HG03565 (cell line): ENCODE data around the gene CLEC3A.
"Not testable (repeated sequence)": the region's sequence is repeated elsewhere in the genome, so short reads cannot be mapped to it uniquely, and the experiment has no call there.

Experiments
- ATAC-seq: cut with Tn5 transposase; IDR thresholded peaks from one replicate; pipeline ENCODE4 v1.9.1; 2021; ENCODE audit warnings: mild to moderate bottlenecking, moderate library complexity; ENCODE audit not compliant: unreplicated experiment

Gene CLEC3A

DNA sequence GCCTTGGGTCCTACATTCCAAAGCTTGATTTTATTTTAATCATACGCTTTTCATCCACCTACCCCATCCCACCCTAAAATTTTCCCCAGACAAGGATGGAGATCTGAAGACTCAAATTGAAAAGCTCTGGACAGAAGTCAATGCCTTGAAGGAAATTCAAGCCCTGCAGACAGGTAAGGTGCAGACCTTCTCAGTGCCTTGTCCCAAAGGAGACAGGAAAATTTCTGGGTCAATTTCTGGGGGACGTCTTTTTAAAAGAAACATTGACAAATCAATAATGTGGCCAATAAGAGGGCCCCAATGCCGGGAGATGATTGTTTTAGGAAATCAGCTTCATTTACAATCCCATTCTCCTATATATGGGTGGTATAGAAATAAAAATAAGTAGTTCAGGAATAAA lies 5.7 kb downstream of the CLEC3A start:
- ATAC-seq, result no peak

DNA sequence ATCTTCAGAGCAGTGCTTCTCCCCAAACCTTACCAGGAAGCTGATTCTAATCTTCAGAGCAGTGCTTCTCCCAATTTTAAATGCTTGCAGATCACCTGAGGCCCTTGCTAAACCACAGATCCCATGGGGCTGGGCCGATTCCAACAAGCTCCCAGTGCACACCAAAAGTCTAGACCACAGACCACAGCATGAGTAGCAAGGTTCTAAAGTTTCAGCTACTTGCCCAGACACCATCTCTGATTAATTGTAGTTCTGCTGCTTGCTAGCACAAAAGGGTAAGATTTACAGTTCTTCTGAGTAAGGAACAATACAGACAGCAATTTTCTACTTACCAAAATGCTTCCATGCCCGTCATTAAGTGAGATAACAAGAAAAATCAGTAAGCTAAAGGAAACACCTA lies 12.2 kb downstream of the CLEC3A start:
- no peak for ATAC-seq

DNA sequence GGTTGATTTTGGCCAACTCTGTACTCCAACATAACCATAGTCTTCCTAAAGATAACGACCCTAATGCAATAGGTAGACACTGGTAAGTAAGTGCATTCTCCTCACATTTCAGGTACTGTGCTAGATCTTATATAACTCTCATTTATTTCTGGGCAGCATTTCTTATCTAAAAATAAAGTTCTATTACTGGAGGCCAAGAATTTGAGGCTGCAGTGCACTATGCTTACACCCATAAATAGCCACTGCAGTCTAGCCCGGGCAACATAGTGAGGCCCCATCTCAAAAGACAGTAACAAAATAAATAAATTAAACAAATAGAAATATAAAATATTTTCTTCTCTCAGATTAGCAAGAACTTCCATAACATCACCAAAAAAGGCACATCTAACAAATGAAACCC lies 12.7 kb downstream of the CLEC3A start:
- no peak for ATAC-seq

DNA sequence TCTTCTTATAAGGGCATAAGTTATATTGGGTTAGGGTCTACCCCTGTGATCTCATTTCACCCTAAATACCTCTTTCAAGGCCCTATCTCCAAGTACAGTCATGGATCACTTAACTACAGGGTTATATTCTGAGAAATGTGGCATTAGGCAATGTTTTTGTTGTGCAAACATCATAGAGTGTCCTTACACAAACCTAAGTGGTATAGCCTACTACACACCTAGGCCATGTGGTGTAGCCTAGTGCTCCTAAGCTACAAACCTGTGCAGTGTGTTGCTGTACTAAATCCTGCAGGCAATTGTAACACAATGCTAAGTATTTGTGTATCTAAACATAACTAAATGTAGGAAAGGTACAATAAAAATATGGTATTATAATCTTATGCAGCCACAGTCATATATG lies 18.0 kb downstream of the CLEC3A start:
- ATAC-seq, result no peak

DNA sequence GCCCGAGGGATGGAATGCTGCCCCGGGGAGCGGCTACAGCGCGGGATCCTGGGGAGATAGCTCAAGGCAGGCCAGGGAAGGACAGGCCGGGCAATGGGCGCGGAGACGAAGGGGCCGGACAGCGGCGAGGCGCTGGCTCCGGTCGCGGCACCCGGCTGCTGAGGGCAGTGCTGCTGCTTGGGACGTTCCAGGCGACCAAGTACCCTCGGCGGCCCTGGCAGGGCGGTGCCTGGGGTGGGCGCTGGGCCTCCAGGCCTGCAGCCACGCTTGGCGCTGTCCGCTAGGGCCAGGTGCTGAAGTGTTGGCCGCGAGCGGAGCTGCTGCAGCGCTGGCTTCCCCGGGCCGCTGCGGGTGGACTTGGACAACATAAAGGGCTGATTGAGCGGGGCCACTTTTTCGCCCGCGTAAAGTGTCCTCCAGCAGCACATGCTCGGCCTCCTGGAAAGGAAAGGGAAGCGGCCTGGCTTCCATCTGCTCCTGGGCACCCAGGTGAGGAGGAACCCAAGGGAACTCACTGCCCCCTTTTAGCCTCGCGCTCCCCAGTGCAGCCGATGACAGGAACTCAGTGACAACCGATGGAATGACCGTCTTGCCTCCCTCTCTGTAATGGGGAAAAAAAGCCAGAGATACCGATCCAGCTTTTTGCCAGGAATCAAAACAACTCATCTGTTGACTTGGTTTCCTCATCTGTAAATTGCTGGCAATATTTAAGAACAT lies 23.7 kb downstream of the CLEC3A start:
- no peak for ATAC-seq

DNA sequence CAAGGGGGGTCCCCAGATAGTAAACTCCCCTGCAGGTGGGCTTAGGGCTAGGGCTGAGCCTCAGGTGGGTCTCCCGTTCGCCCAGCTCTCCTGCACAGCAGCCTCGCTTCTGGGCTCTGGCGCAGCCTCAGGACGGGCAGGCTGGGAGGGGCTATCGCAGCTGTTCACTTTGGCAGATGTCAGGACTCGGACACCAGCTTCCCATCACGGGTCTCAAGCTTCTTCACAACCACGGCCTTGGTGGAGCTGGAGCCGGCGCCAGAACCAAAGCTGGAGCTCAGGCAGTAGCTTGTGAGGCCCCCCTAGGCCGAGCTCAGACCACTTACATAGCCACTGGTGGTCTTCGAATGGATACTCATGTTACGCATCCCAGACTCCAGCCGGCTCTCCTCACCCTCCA lies 26.0 kb downstream of the CLEC3A start:
- no peak for ATAC-seq

DNA sequence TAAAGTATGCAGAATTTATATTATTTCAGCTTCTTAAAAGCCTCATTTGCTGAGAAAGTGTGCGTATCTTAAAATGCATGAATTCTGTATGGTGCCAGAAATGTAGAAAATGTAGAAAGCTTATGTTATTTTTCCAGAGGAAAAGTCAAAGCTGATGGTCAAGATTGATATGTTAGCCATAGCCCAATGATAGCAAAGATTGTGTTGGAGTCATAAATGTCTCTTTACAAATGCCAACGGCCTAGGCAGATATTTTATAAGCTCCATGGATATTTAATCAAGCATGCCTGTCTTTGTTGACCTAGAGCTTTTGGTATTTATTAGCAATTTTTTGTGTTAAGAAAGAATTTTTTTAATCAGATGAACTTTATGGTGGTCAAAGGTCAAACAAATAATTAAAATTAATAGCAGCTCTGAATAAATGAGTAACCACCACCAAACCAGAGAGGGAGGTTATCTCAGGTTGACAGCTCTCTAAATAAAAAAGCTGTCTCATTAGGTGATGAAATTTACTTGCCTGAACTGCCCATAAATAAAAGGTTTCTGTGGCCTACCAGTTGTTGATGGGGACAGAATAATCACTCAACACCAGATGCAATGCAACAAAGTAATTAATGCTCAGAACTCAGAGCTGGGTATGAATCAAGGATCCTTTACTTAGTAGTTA lies 28.5 kb downstream of the CLEC3A start:
- no peak for ATAC-seq

DNA sequence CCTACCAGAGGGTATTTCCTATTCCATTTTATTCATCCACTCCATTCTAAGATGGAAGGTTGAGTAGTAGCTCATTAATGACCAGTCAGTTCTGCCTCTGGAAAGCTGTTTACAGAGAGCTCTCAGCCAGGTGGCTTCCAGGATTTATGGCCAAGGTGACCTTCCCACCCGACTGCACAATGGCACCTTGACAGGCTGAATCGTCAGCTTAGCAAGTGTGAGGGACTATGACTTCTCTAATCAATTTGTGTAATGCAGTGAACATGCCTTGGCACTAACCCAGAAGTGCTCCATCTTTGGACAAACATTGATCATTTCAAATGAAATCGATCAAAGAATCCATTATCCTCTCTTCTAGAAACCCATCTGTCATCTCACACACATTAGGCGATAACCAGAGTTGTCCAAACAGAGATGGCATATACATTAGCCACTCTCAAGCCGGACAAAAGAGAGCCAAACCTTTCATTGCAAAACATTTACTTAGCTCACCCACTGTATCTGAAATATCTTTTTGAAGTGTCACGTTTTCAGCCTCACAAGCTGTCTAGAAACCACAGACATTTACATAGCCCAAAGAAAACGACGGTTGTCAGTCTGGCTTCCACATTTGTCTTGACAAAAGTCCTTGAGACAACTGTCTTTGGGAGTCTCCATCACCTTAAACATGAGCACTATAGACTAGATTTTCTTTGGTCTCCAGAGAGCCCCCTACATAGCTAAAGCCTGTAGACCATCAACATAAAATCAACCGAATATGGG lies 35.6 kb downstream of the CLEC3A start:
- no peak for ATAC-seq

DNA sequence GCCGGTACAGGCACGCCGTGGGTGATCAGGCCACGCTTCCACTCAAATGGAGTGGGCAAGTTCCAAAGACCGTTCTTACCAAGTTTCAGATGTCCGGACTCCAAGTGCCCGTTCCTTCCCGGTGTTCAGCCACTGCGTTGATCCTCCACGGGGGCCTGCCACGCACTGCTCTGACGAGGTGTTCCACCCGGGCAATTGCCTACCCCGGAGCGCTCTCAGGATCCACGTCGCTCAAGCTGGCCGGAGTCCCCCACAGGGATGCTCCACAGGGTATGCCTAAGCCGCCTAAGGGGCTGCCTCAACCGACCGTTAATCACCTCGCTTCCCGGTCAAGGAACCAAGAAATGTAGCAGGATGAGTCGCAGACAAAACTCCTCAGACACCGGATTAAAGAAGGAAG lies 37.5 kb downstream of the CLEC3A start:
- not testable (repeated sequence) for ATAC-seq

DNA sequence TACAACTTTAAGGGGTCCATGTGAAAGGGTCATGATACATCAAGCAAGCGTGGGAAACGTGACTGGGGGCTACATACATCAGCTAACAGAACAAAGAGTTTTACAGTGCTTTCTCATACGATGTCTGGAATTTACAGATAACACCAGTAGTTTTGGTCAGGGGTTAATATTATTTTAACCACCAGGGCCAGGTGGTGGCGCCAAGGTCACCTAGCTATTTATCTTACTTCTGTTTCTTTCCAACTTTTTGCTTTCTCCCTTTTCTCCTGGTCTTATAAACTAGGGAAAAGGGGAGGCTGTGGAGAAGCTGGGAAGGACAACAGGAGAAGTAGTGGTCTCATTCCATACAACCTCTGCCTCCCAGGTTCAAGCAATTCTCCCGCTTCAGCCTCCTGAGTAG lies 37.9 kb downstream of the CLEC3A start:
- no peak for ATAC-seq

DNA sequence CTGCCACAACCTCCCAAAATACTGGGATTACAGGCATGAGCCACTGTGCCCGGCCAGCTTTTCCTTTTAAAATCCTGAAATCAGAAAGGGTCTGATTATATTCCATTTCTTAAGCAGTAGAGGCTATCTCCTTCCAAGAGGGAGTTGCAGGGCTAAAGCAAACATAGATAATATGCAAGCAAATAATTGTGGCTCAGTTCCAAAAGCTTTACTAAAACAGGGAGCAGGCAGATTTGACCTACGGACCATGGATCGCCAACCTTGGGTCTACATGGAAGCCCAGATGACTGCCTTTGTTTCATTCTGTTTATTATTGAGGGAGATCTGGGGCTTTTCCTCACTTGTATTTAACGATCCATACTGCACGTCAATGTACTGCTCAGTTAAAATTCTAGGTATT lies 38.5 kb downstream of the CLEC3A start:
- no peak for ATAC-seq

DNA sequence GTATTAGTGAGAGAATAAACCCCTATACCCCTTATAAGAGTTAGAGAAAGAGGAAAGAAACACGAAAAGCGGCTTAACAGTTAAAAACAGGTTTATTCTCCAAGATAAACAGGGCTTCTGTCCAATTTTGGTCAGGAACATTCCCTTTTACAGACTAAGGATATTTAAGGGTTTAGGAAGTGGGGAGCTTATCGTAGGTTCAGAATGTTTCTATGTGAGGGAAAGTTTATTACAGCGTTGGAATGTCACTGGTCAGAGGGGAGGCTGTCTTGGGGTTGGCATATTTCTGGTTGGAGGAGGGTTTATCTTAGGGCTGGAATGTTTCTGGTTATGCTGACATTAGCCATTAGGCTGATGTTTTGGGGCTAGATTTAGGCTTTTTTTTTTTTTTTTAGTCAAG lies 43.0 kb downstream of the CLEC3A start:
- no peak for ATAC-seq

DNA sequence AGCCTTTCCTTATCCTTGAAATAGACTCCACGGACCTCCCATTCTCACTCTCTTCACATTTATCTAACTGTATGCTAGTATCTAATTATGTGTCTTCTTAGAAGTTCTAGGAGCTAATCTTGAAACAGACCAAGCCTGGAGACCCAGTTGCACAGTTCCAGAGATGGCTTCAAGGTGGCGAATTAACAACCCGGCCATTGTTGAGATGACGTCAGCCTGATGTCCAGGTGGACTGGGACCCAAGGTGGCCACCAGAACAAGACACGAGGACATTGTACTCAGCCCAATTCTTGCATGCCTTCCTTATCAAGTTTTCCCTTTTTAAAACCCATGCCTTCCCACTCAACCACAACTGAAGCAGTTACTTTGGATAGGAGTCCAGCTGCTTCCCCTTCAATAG lies 47.6 kb downstream of the CLEC3A start:
- no peak for ATAC-seq

DNA sequence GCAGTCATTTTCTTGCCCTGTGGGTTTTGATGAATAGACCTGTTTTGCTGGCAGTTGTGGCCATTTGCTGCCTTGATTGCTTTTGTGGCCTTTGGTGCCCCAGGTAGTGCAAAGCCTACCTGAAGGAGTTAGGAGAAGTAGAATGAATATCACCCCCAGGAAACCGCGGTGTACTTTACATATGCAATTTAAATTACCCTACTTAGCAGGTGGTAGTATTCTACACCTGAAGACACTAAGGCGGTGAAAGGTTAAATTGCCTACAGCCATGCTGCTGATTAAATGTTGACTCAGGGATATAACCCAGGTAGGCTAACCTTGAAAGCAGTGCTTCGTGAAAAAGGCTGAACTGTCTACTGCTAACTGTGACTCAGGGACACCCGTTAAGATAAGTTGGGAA lies 49.9 kb downstream of the CLEC3A start:
- no peak for ATAC-seq

DNA sequence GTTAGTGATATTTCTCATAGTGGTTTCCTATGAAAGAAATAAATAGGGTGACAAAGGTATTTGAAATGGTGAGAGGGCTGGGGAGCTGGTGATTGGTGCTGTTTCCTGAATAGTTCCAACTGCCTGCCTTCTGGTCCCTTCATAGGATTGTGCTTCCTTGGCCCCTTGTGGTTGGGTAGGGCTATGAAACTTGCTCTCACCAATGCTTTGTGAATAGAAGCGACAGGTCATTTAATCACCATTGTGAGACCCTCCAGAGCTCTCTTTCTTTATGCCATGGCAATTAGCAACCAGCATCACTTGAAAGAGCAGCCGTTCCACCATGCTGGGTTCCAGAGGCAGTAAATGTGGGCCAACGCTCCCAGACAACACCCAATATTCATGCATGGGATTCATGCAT lies 53.5 kb downstream of the CLEC3A start:
- no peak for ATAC-seq

DNA sequence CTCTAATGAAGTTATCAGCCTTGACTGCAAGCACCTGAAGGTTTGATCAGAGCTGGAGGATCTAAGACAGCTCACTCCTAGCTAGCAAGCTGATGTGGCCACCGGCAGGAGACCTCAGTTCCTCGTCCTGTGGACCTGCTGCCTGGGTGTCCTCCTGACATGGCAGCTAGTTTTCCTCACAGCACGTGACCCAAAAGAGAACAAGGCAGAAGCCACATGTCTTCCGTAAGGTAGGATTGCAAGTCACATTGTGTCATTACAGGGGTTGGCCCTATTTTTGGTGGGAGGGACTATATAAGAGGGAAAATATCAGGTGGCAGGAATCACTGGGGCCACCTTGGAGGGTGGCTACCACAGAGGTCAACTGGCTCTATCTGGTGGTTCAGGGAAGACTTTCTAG lies 59.0 kb downstream of the CLEC3A start:
- no peak for ATAC-seq
